Tibial nerve (tissue), 4 donors: Measurements from ENCODE around the gene GABPA. TPM values are rescaled to one million over a fixed set of nuclear protein-coding genes. Genes with fewer than 3 reads are reported as not detected.

Experiments used
- DNase-seq, 2 donors: peaks; one replicate each; pipeline ENCODE4 v3.0.0-alpha.2; 2019; ENCODE audit warnings: low spot score in 2 of 2
- H3K27ac ChIP-seq, 4 donors: fragments of 200-600 bp; sonication (generic) in 3 of 4; one replicate each; pipeline ENCODE4 v1.5.1; 2017 to 2019; ENCODE audit warnings: mild to moderate bottlenecking in 1 of 4
- H3K27me3 ChIP-seq, 2 donors: fragments of 200-600 bp; sonication (generic) in 1 of 2; one replicate each; pipeline versions ENCODE4 v1.5.1 to v1.6.0; 2017 to 2019
- H3K36me3 ChIP-seq, 3 donors: fragments of 200-600 bp; sonication (generic); one replicate each; pipeline ENCODE4 v1.5.1; 2018 to 2019
- H3K4me1 ChIP-seq, 4 donors: fragments of 200-600 bp; sonication (generic) in 3 of 4; one replicate each; pipeline ENCODE4 v1.5.1; 2017 to 2019
- H3K4me3 ChIP-seq, 4 donors: fragments of 200-600 bp; sonication (generic) in 3 of 4; one replicate each; pipeline ENCODE4 v1.5.1; 2017 to 2019; ENCODE audit warnings: mild to moderate bottlenecking in 1 of 4, moderate library complexity in 1 of 4
- H3K9me3 ChIP-seq, 4 donors: fragments of 200-600 bp; sonication (generic) in 3 of 4; one replicate each; pipeline ENCODE4 v1.5.1; 2017 to 2019
- EP300 ChIP-seq, 2 donors: sonication (generic); formaldehyde crosslinking; IDR thresholded peaks; one replicate each; pipeline ENCODE4 v1.6.1; 2017; ENCODE audit warnings: antibody characterized with exemption in 2 of 2, mild to moderate bottlenecking in 1 of 2
- POLR2A ChIP-seq, 2 donors: fragments of 450-650 bp; IDR thresholded peaks; one replicate each; pipeline ENCODE4 v1.6.1; 2017; ENCODE audit warnings: antibody characterized with exemption in 2 of 2, mild to moderate bottlenecking in 2 of 2, moderate library complexity in 2 of 2
- WGBS, 2 donors: methylation state at CpG; one replicate each; pipeline ENCODE4 v1.1.5; 2018; 5-methylcytosine and 5-hydroxymethylcytosine counted together
- total RNA-seq, 4 donors: library from RNA; depleted of rRNA; stranded (reverse); fragments of >200 nt; gene quantifications; one replicate each; pipeline ENCODE4 v1.1.0, GENCODE V29; 2016
- TF ChIP-seq, protein P1 (sequence below), 5 experiments: fragments of 200-600 bp in 3 of 5; fragments of 450-650 bp in 2 of 5; sonication (generic) in 3 of 5; IDR thresholded peaks; one replicate each; pipeline ENCODE4 v1.5.1; 2016 to 2019; ENCODE audit warnings: antibody characterized with exemption in 5 of 5, mild to moderate bottlenecking in 3 of 5, moderate library complexity in 2 of 5

The GABPA gene
- total RNA-seq, 4 donors from 2014 or later, result 17.4 to 24.3 (median 19.9) TPM

DNA sequence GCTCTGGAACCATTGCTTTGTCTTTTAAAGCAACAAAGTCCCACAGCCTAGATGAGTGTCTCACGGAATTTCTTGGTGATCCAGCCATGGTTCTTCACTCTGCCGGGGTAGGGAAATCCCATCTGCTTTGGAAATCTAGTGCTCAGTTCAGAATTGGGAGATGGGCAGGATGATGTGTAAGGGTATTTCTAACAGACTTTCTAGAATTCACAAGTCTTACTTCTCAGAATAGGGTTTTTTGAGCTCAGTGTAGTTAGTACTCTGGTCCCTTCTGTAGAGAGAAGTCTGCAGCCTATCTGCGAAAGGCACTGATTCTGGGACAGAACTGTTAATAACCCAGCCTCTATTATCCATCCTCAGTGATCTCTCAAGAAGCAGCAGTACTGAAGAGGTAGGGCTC lies 25.3 kb downstream of the GABPA start:
- H3K27ac ChIP-seq, result no peak overlapping the region
- TF ChIP-seq EP300 (IDR thresholded peaks at IDR 0.05) (no peak), POLR2A (IDR thresholded peaks at IDR 0.05) (no peak)
- TF ChIP-seq, protein P1, sequence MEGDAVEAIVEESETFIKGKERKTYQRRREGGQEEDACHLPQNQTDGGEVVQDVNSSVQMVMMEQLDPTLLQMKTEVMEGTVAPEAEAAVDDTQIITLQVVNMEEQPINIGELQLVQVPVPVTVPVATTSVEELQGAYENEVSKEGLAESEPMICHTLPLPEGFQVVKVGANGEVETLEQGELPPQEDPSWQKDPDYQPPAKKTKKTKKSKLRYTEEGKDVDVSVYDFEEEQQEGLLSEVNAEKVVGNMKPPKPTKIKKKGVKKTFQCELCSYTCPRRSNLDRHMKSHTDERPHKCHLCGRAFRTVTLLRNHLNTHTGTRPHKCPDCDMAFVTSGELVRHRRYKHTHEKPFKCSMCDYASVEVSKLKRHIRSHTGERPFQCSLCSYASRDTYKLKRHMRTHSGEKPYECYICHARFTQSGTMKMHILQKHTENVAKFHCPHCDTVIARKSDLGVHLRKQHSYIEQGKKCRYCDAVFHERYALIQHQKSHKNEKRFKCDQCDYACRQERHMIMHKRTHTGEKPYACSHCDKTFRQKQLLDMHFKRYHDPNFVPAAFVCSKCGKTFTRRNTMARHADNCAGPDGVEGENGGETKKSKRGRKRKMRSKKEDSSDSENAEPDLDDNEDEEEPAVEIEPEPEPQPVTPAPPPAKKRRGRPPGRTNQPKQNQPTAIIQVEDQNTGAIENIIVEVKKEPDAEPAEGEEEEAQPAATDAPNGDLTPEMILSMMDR (IDR thresholded peaks at IDR 0.05), result no peak
- no peaks in the 10 kb centered on the region for H3K9me3 ChIP-seq
- 90 to 92% methylated on average over 3 of the region's 3 CpGs for WGBS, 2 donors
- DNase-seq, result no peak
- H3K27me3 ChIP-seq, result no peaks in the 10 kb centered on the region
- H3K4me1 ChIP-seq, result peaks cover 0 to 7% (median 0%) of the 10 kb centered on the region in 4 donors
- peaks cover 0 to 75% (median 16%) of the 10 kb centered on the region in 3 donors for H3K36me3 ChIP-seq
- no peak overlapping the region for H3K4me3 ChIP-seq

DNA sequence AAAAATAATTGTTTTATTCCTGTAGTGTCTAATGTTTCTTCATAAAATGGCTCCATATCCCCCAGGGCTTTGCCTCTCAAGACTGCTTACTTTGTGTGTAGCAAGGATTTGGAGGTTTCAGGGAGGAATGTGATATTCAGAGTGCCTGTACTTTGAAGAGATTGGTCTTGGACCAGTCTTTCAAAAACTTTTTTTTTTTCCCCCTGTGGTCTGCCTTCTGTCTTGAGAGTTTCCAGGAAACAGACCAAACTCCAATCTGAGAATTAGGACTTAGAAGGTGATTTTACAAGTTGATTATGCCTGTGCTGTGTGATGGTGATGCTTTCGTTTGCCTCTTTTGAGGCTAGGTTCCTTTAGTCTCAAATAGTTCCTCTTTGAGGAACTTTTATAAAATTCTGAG lies 25.9 kb downstream of the GABPA start:
- TF ChIP-seq, protein P1 (IDR thresholded peaks at IDR 0.05), result no peak
- TF ChIP-seq EP300 (IDR thresholded peaks at IDR 0.05) (no peak), POLR2A (IDR thresholded peaks at IDR 0.05) (no peak)
- no peak for DNase-seq

DNA sequence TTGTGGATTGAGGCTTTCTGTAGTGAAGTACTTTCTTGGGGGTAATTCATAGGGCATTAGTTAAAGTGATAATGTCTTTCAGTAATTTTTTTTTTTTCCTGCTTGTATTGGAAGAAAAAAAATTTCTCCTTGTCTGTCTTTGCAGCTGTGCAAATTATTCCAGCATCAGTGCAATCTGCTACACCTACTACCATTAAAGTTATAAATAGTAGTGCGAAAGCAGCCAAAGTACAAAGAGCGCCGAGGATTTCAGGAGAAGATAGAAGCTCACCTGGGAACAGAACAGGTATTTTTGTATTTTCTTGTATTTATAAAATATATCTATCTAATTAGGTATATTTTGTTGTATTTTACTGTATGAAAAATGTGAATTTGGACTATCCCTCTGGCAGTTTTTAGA lies 29.3 kb downstream of the GABPA start:
- 86 to 97% methylated on average over 3 of the region's 3 CpGs for WGBS, 2 donors
- peaks cover 0 to 77% (median 11%) of the 10 kb centered on the region in 3 donors for H3K36me3 ChIP-seq
- no peak overlapping the region for H3K4me3 ChIP-seq
- no peaks in the 10 kb centered on the region for H3K4me1 ChIP-seq
- no peaks in the 10 kb centered on the region for H3K9me3 ChIP-seq
- DNase-seq, result no peak
- TF ChIP-seq, protein P1 (IDR thresholded peaks at IDR 0.05), result no peak
- no peak for TF ChIP-seq EP300 (IDR thresholded peaks at IDR 0.05)
- H3K27ac ChIP-seq, result no peak overlapping the region
- H3K27me3 ChIP-seq, result no peaks in the 10 kb centered on the region

More for the DNA sequence above, 25.9 kb downstream of the GABPA start:
- no peak overlapping the region for H3K27ac ChIP-seq
- 95 to 97% methylated on average over 1 of the region's 1 CpG for WGBS, 2 donors
- no peak overlapping the region for H3K4me3 ChIP-seq
- no peaks in the 10 kb centered on the region for H3K9me3 ChIP-seq
- peaks cover 0 to 7% (median 0%) of the 10 kb centered on the region in 4 donors for H3K4me1 ChIP-seq
- peaks cover 0 to 75% (median 16%) of the 10 kb centered on the region in 3 donors for H3K36me3 ChIP-seq
- H3K27me3 ChIP-seq, result no peaks in the 10 kb centered on the region

DNA sequence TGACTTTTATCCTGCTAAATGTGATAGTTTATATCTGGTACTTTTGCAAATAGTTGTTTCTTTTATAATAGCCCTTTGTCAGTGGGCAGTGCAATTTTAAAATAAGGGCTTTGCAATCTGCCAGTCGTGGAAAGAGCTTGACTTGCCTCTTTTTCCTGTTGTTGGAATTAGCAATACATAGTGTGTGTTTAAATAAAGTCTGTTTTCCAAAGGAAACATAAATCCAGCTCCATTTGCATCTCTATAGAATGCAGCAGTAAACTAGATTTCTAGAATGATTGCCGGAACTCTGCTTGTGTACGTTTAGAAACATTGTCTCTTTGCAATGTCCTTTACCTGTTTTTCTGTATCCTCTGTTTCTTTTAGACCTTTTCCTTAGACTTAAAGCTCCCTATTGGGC lies 33.1 kb downstream of the GABPA start:
- H3K27me3 ChIP-seq, result no peaks in the 10 kb centered on the region
- WGBS, 2 donors, result 57 to 67% methylated on average over 3 of the region's 3 CpGs
- TF ChIP-seq POLR2A (IDR thresholded peaks at IDR 0.05) (no peak), EP300 (IDR thresholded peaks at IDR 0.05) (no peak)
- TF ChIP-seq, protein P1 (IDR thresholded peaks at IDR 0.05), result no peak
- no peaks in the 10 kb centered on the region for H3K4me1 ChIP-seq
- no peaks in the 10 kb centered on the region for H3K9me3 ChIP-seq
- H3K27ac ChIP-seq, result no peak overlapping the region
- no peak overlapping the region for H3K4me3 ChIP-seq
- peaks cover 0 to 52% (median 2%) of the 10 kb centered on the region in 3 donors for H3K36me3 ChIP-seq
- no peak for DNase-seq

DNA sequence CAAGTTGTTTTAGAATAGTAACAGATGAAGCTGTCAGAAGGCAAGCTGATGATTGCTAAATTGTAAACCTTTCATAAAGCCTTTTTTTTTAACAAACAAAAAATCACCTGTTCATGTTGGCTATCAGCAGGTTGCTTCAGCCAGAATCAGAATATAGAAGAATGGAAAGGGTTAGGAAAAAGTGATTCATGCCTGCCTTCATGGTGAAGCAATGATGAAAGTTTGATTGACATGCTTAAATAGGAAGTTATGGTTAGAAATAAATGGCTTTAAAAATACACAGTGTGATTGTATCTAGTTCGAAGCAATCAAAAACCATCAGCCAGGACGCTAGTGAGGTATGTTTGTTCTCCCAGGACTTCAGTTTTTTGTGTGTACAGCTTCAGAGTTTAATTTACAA lies 37.9 kb downstream of the GABPA start:
- 49 to 52% methylated on average over 2 of the region's 2 CpGs for WGBS, 2 donors
- Histone ChIP-seq H3K4me3 (no peak overlapping the region), H3K9me3 (no peaks in the 10 kb centered on the region), H3K27me3 (no peaks in the 10 kb centered on the region), H3K4me1 (no peaks in the 10 kb centered on the region), H3K36me3 (peaks cover 0 to 10% (median 0%) of the 10 kb centered on the region in 3 donors), H3K27ac (no peak overlapping the region)
- DNase-seq, result no peak
- TF ChIP-seq, protein P1 (IDR thresholded peaks at IDR 0.05), result no peak
- no peak for TF ChIP-seq POLR2A (IDR thresholded peaks at IDR 0.05)
- no peak for TF ChIP-seq EP300 (IDR thresholded peaks at IDR 0.05)
